Keratinocyte (primary cell): Measurements from ENCODE around the gene MAP1LC3A. TPM values are rescaled to one million over a fixed set of nuclear protein-coding genes. Genes with fewer than 3 reads are reported as not detected.

Source experiments
- DNase-seq: peaks from one replicate; pipeline ENCODE4 v3.0.0-alpha.2; 2011; ENCODE audit warnings: low read depth, missing footprints, low spot score
- FAIRE-seq: peaks from 2 replicates; lab custom pipeline; 2011; peaks lifted over from hg19 to GRCh38; lab: Jason Lieb, UNC
- H2AFZ ChIP-seq: 2 replicates; pipeline ENCODE4 v1.6.0; 2012; ENCODE audit warnings: low read length, control low read depth, inconsistent platforms; ENCODE audit not compliant: control insufficient read depth
- H3K27ac ChIP-seq: 2 replicates; pipeline ENCODE4 v1.5.1; 2011; ENCODE audit warnings: low read length; ENCODE audit not compliant: control insufficient read depth, insufficient read depth
- H3K27me3 ChIP-seq: 3 replicates; pipeline ENCODE4 v1.6.0; 2011; ENCODE audit warnings: low read length; ENCODE audit not compliant: control insufficient read depth, insufficient read depth; ENCODE audit errors: extremely low read depth
- H3K36me3 ChIP-seq, 2 experiments: 2 replicates in 1 of 2; 3 replicates in 1 of 2; pipeline ENCODE4 v1.5.1; 2011; ENCODE audit warnings: low read length in 2 of 2, mild to moderate bottlenecking in 1 of 2; ENCODE audit not compliant: control insufficient read depth in 2 of 2, insufficient read depth in 2 of 2; ENCODE audit errors: extremely low read depth in 1 of 2
- H3K4me1 ChIP-seq: 3 replicates; pipeline ENCODE4 v1.5.1; 2011; ENCODE audit warnings: low read length; ENCODE audit not compliant: control insufficient read depth, insufficient read depth; ENCODE audit errors: extremely low read depth
- H3K4me2 ChIP-seq: 3 replicates; pipeline ENCODE4 v1.6.0; 2011; ENCODE audit warnings: low read depth, low read length; ENCODE audit not compliant: control insufficient read depth, insufficient read depth; ENCODE audit errors: extremely low read depth
- H3K4me3 ChIP-seq, 3 experiments: fragments of 200-600 bp in 1 of 3; sonication (generic) in 1 of 3; 2 replicates in 2 of 3; 3 replicates in 1 of 3; pipeline ENCODE4 v1.5.1; 2011 to 2016; ENCODE audit warnings: low read length in 3 of 3, mild to moderate bottlenecking in 3 of 3, control low read depth in 2 of 3, inconsistent platforms in 1 of 3, low read depth in 1 of 3, mixed read lengths in 1 of 3, mixed run types in 1 of 3, moderate library complexity in 1 of 3; ENCODE audit not compliant: control insufficient read depth in 2 of 3, insufficient read depth in 2 of 3; ENCODE audit errors: extremely low read depth in 1 of 3
- H3K79me2 ChIP-seq: 2 replicates; pipeline ENCODE4 v1.6.0; 2012; ENCODE audit warnings: low read length; ENCODE audit not compliant: control insufficient read depth, insufficient read depth
- H3K9ac ChIP-seq: 3 replicates; pipeline ENCODE4 v1.6.0; 2011; ENCODE audit warnings: low read length; ENCODE audit not compliant: control insufficient read depth, insufficient read depth; ENCODE audit errors: extremely low read depth
- H3K9me1 ChIP-seq: 3 replicates; pipeline ENCODE4 v1.6.0; 2011; ENCODE audit warnings: low read length; ENCODE audit not compliant: control insufficient read depth, insufficient read depth; ENCODE audit errors: extremely low read depth
- H3K9me3 ChIP-seq: 2 replicates; pipeline ENCODE4 v1.5.1; 2012; ENCODE audit warnings: low read depth, low read length; ENCODE audit not compliant: control insufficient read depth
- H4K20me1 ChIP-seq: 3 replicates; pipeline ENCODE4 v1.6.0; 2011; ENCODE audit warnings: low read length; ENCODE audit not compliant: control insufficient read depth, insufficient read depth; ENCODE audit errors: extremely low read depth
- EZH2 ChIP-seq: IDR thresholded peaks from one replicate; pipeline ENCODE4 v1.6.1; 2012; ENCODE audit warnings: inconsistent platforms, mild to moderate bottlenecking, low read length, moderate library complexity
- dilution Hi-C: fragments of 300-500 bp; cut with MboI; formaldehyde crosslinking; loops from one replicate; pipeline ENCODE4 v1.7.0; 2020; ENCODE audit warnings: low sequenced_read_pairs; ENCODE audit not compliant: extremely low pct_ligation_motif_present
- polyA plus RNA-seq, 5 experiments: library from polyadenylated mRNA; depleted of rRNA in 3 of 5; stranded (reverse) in 3 of 5; stranded (forward) in 1 of 5; unstranded in 1 of 5; fragments of >200 nt; gene quantifications; 1 replicate in 1 of 5; 2 replicates in 3 of 5; 3 replicates in 1 of 5; pipeline versions ENCODE4 v1.2.1 to v1.2.3, GENCODE V29; 2011 to 2012; ENCODE audit warnings: missing spikeins in 2 of 5, low read depth in 1 of 5, low replicate concordance in 1 of 5
- TF ChIP-seq, protein P1 (sequence below), 3 experiments: IDR thresholded peaks in 1 of 3; conservative IDR thresholded peaks in 1 of 3; optimal IDR thresholded peaks in 1 of 3; 2 replicates in 2 of 3; 3 replicates in 1 of 3; pipeline versions ENCODE3 to v1.5.1; 2011; ENCODE audit warnings: low read length in 3 of 3, mild to moderate bottlenecking in 3 of 3, moderate library complexity in 2 of 3, control low read depth in 1 of 3, inconsistent platforms in 1 of 3; ENCODE audit not compliant: insufficient read depth in 2 of 3; ENCODE audit errors: extremely low read depth in 1 of 3

MAP1LC3A gene
- polyA plus RNA-seq, 1 donor (not counting 4 experiments of a cell fraction or from before 2014, with no cell fraction given) = 1.7 TPM

DNA sequence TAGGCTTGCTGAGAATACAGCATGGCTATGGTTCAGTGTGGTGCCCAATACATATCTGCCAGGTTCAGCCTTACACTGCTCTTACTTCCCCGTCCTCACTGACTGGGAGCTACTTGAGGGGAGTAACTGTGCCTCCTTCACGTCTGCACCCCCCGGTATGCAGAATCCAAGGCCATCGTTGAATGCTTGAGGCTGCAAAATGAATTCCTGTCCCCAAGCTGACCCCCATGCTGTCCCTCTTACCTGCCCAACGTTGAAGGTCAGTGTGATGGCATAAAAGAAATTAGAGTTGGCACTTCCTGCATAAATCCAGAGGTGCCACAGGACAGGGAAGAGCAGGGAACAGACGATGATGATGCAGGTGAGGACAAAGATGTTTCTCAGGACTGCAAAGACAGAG lies 16.3 kb downstream of the MAP1LC3A start:
- TF ChIP-seq, protein P1, sequence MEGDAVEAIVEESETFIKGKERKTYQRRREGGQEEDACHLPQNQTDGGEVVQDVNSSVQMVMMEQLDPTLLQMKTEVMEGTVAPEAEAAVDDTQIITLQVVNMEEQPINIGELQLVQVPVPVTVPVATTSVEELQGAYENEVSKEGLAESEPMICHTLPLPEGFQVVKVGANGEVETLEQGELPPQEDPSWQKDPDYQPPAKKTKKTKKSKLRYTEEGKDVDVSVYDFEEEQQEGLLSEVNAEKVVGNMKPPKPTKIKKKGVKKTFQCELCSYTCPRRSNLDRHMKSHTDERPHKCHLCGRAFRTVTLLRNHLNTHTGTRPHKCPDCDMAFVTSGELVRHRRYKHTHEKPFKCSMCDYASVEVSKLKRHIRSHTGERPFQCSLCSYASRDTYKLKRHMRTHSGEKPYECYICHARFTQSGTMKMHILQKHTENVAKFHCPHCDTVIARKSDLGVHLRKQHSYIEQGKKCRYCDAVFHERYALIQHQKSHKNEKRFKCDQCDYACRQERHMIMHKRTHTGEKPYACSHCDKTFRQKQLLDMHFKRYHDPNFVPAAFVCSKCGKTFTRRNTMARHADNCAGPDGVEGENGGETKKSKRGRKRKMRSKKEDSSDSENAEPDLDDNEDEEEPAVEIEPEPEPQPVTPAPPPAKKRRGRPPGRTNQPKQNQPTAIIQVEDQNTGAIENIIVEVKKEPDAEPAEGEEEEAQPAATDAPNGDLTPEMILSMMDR (optimal IDR thresholded peaks at IDR 0.05 in 1 of 3, IDR thresholded peaks at IDR 0.05 in 1 of 3, conservative IDR thresholded peaks at IDR 0.05 in 1 of 3; ENCODE audit: extremely low read depth in 1 of 3, insufficient read depth in 2 of 3, low read length in 3 of 3) = no peak
- no peak for TF ChIP-seq EZH2

DNA sequence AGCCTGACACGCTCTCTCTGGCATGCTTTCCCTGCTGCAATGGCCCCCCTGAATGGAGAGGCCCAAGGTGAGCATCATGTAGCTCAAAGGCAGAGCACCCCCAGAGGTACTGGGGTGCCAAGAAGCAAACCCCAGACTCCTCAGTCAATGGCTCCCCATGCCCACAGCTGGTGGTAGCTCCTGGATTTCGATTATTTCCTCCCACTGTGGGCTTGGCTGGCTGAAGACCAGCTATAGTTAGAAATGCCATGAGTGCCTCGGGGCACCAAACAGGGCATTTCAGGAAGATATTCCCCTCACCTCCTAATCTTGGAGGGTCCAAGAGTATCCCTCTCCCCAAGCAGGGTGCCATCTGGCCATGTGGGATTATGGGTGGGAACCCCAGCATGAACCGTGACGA lies 16.8 kb downstream of the MAP1LC3A start:
- H3K4me2 ChIP-seq = no peak overlapping the region
- DNase-seq = no peak
- no peaks in the 10 kb centered on the region for H3K9me3 ChIP-seq
- H3K4me1 ChIP-seq = peaks cover 18% of the 10 kb centered on the region
- no peak overlapping the region for H3K4me3 ChIP-seq
- H3K9ac ChIP-seq = no peak overlapping the region
- H4K20me1 ChIP-seq = no peaks in the 10 kb centered on the region
- dilution Hi-C loops = no loop called here
- H3K9me1 ChIP-seq = peaks cover 2% of the 10 kb centered on the region
- no peak overlapping the region for H2AFZ ChIP-seq
- TF ChIP-seq, protein P1 (optimal IDR thresholded peaks at IDR 0.05 in 1 of 3, IDR thresholded peaks at IDR 0.05 in 1 of 3, conservative IDR thresholded peaks at IDR 0.05 in 1 of 3; ENCODE audit: extremely low read depth in 1 of 3, insufficient read depth in 2 of 3, low read length in 3 of 3) = no peak
- no peak for TF ChIP-seq EZH2
- H3K79me2 ChIP-seq = no peaks in the 10 kb centered on the region
- H3K27me3 ChIP-seq = no peaks in the 10 kb centered on the region
- peaks cover 4 to 7% of the 10 kb centered on the region in 2 experiments for H3K36me3 ChIP-seq
- no peak overlapping the region for H3K27ac ChIP-seq
- FAIRE-seq = no peak

More for the DNA sequence above, 16.3 kb downstream of the MAP1LC3A start:
- H3K9me1 ChIP-seq = no peaks in the 10 kb centered on the region
- no peak overlapping the region for H3K4me3 ChIP-seq
- dilution Hi-C loops = no loop called here
- H3K4me1 ChIP-seq = peaks cover 14% of the 10 kb centered on the region
- DNase-seq (no peak), FAIRE-seq (no peak)
- no peak overlapping the region for H2AFZ ChIP-seq
- no peaks in the 10 kb centered on the region for H3K27me3 ChIP-seq
- no peaks in the 10 kb centered on the region for H3K9me3 ChIP-seq
- H3K27ac ChIP-seq = no peak overlapping the region
- H3K4me2 ChIP-seq = no peak overlapping the region
- no peaks in the 10 kb centered on the region for H3K79me2 ChIP-seq
- H3K36me3 ChIP-seq = peaks cover 4 to 7% of the 10 kb centered on the region in 2 experiments
- H3K9ac ChIP-seq = no peak overlapping the region
- no peaks in the 10 kb centered on the region for H4K20me1 ChIP-seq
